Heart right ventricle (tissue), 16 donors: ENCODE results near the gene TANGO6. TPM values are rescaled to one million over a fixed set of nuclear protein-coding genes. Genes with fewer than 3 reads are reported as not detected.

Experiments used
- ATAC-seq, 8 donors: fragments of 200-7000 bp; cut with Tn5 transposase; one replicate each; pipeline ENCODE4 v1.9.1; 2020; ENCODE audit warnings: mild to moderate bottlenecking in 8 of 8, moderate library complexity in 8 of 8, moderate number of reproducible peaks in 1 of 8
- DNase-seq, 2 donors: peaks; one replicate each; pipeline ENCODE4 v3.0.0-alpha.2; 2020
- H3K27ac ChIP-seq, 10 donors: fragments of 200-600 bp; sonication (generic) in 2 of 10; one replicate each; pipeline versions ENCODE4 v1.5.0 to v1.8.0; 2020 to 2022; ENCODE audit warnings: mild to moderate bottlenecking in 3 of 10
- H3K27me3 ChIP-seq, 7 donors: fragments of 200-600 bp; one replicate each; pipeline ENCODE4 v1.8.0; 2021 to 2022; ENCODE audit warnings: mild to moderate bottlenecking in 2 of 7
- H3K36me3 ChIP-seq, 9 donors: fragments of 200-600 bp; sonication (generic) in 1 of 9; one replicate each; pipeline versions ENCODE4 v1.5.0 to v1.8.0; 2020 to 2022; ENCODE audit warnings: mild to moderate bottlenecking in 2 of 9
- H3K4me1 ChIP-seq, 9 donors: fragments of 200-600 bp; sonication (generic) in 1 of 9; one replicate each; pipeline versions ENCODE4 v1.5.0 to v1.8.0; 2020 to 2022; ENCODE audit warnings: mild to moderate bottlenecking in 4 of 9
- H3K4me3 ChIP-seq, 10 donors: fragments of 200-600 bp; sonication (generic) in 2 of 10; one replicate each; pipeline versions ENCODE4 v1.5.0 to v1.8.0; 2020 to 2022; ENCODE audit warnings: mild to moderate bottlenecking in 7 of 10, moderate library complexity in 2 of 10
- H3K9me3 ChIP-seq, 11 donors: fragments of 200-600 bp in 10 of 11; sonication (generic) in 2 of 11; one replicate each; pipeline versions ENCODE4 v1.5.0 to v1.8.0; 2013 to 2022; ENCODE audit warnings: mild to moderate bottlenecking in 2 of 11, control low read depth in 1 of 11, moderate library complexity in 1 of 11
- WGBS, 2 donors: extraction: QIAGEN DNeasy Blood & Tissue Kit; methylation state at CpG; one replicate each; pipeline ENCODE4 v1.1.7; 2013; ENCODE audit warnings: inconsistent platforms in 1 of 2; 5-methylcytosine and 5-hydroxymethylcytosine counted together
- intact Hi-C, 10 donors: fragments of 100-400 bp; cut with DNase I; formaldehyde crosslinking; loops; one replicate each; pipeline versions ENCODE4 v1.11.1 to v1.14.2; 2022
- polyA plus RNA-seq, 2 donors: library from polyadenylated mRNA; stranded (reverse); fragments of 200-250 nt; gene quantifications; one replicate each; pipeline ENCODE4 v1.2.3, GENCODE V29; 2013
- total RNA-seq, 10 donors: library from RNA; stranded (reverse); fragmentation: NEBNext Ultra II Directional in 3 of 10; extraction: Animal tissue kit (Norgen Biotek cat#: 25700) in 3 of 10; gene quantifications; one replicate each; pipeline versions ENCODE4 v1.2.1 to v1.2.4, GENCODE V29; 2021 to 2023
- TF ChIP-seq, protein P1 (sequence below), 9 donors: fragments of 200-600 bp; sonication (generic) in 2 of 9; IDR thresholded peaks; one replicate each; pipeline versions ENCODE4 v1.5.0 to v1.8.0; 2021 to 2022; ENCODE audit warnings: antibody characterized with exemption in 9 of 9, mild to moderate bottlenecking in 5 of 9, moderate library complexity in 1 of 9
- donor health status: Arrhythmogenic right ventricular cardiomyopathy.
- donor health status: ischemic (EF 13 %, LVEDD 7.1; RV severe dilation, severe dysfunction).
- donor health status: healthy with polysubstance abuse.
- donor health status: DM: no; HTN: yes; CAD: no.
- donor health status: DM: no; HTN: no; CAD: no.
- donor health status: ischemic (EF 25% LVEDD 6.9; RV normal size, moderate dysfunction).
- donor health status: ischemic (EF 25% LVEDD 5.7; RV mildly dilated, moderate dysfunction).
- donor health status: healthy.
- donor health status: DM: yes; HTN: yes; CAD: no.
- donor health status: Ischemic cardiomyopathy.
- donor health status: ischemic (EF 35%, LVEDD 5.7; RV mildly dilated, moderate dysfunction).
- donor health status: nonischemic (EF 11% LVEDD 7.7; RV severe dilation, severe dysfunction).
- donor health status: DM: yes; HTN: yes; CAD: no.
- donor health status: PGD.
- donor health status: ischemic (EF 29% LVEDD 5.4; RV normal size, mild dysfunction).
- donor health status: nonischemic (EF 23%, LVEDD 6.1; RV moderate dilation, normal function).

TANGO6 gene
- total and polyA plus RNA-seq, 12 donors = 1.8 to 12.9 (median 8.0) TPM

GRCh38 chr16:68997564-68997963 is 154.2 kb downstream of the TANGO6 start:
- H3K4me3 ChIP-seq = no peak overlapping the region
- no peak overlapping the region for H3K27ac ChIP-seq
- H3K4me1 ChIP-seq = peaks cover 0 to 12% (median 0%) of the 10 kb centered on the region in 9 donors
- ATAC-seq (no peak), DNase-seq (no peak)
- peaks cover 0 to 6% (median 0%) of the 10 kb centered on the region in 11 donors for H3K9me3 ChIP-seq
- TF ChIP-seq, protein P1, sequence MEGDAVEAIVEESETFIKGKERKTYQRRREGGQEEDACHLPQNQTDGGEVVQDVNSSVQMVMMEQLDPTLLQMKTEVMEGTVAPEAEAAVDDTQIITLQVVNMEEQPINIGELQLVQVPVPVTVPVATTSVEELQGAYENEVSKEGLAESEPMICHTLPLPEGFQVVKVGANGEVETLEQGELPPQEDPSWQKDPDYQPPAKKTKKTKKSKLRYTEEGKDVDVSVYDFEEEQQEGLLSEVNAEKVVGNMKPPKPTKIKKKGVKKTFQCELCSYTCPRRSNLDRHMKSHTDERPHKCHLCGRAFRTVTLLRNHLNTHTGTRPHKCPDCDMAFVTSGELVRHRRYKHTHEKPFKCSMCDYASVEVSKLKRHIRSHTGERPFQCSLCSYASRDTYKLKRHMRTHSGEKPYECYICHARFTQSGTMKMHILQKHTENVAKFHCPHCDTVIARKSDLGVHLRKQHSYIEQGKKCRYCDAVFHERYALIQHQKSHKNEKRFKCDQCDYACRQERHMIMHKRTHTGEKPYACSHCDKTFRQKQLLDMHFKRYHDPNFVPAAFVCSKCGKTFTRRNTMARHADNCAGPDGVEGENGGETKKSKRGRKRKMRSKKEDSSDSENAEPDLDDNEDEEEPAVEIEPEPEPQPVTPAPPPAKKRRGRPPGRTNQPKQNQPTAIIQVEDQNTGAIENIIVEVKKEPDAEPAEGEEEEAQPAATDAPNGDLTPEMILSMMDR (IDR thresholded peaks at IDR 0.05) = no peak
- H3K36me3 ChIP-seq = peaks cover 0 to 1% (median 0%) of the 10 kb centered on the region in 9 donors
- H3K27me3 ChIP-seq = no peaks in the 10 kb centered on the region
- 89 to 95% methylated on average over 1 of the region's 1 CpG for WGBS, 2 donors
- intact Hi-C loops = loop anchor here in 2 of 10 donors (10.0 kb wide), 2 partner anchors 107 to 117 kb away; partner anchors contain the start of gene HAS3 (in 1 of the 2)

GRCh38 chr16:68999114-68999513 is 155.8 kb downstream of the TANGO6 start:
- Histone ChIP-seq H3K4me3 (no peak overlapping the region), H3K4me1 (peaks cover 0 to 3% (median 0%) of the 10 kb centered on the region in 9 donors), H3K27ac (no peak overlapping the region), H3K36me3 (peaks cover 0 to 8% (median 0%) of the 10 kb centered on the region in 9 donors), H3K9me3 (peaks cover 0 to 21% (median 2%) of the 10 kb centered on the region in 11 donors), H3K27me3 (no peaks in the 10 kb centered on the region)
- 98 to 100% methylated on average over 1 of the region's 1 CpG for WGBS, 2 donors
- DNase-seq (no peak), ATAC-seq (no peak)
- TF ChIP-seq, protein P1 (IDR thresholded peaks at IDR 0.05) = no peak
- intact Hi-C loops = loop anchor here in 2 of 10 donors (10.0 kb wide), 2 partner anchors 106 to 116 kb away; partner anchors contain the start of gene HAS3 (in 1 of the 2)

DNA sequence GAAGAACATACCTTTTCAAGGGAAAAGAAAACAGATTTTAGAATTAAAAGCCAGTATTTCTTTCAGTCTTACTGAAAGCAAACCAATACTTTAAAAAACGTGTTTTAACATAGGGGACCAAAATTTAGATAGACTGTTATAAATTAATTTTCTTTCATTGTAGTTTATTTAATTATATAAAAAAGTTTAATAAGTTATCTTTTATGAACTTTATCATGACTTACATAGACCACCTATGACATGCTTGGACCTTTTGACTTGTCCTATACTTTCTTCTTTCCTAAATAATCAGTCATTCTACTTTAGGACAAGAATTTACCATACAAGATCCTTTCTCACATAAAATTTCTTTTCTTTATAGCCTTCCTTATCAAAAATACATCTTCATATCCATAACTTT is 160.2 kb downstream of the TANGO6 start:
- Histone ChIP-seq H3K27ac (no peak overlapping the region), H3K36me3 (peaks cover 0 to 8% (median 0%) of the 10 kb centered on the region in 9 donors), H3K9me3 (peaks cover 0 to 25% (median 2%) of the 10 kb centered on the region in 11 donors), H3K4me1 (no peaks in the 10 kb centered on the region), H3K27me3 (no peaks in the 10 kb centered on the region), H3K4me3 (no peak overlapping the region)
- intact Hi-C loops = no loop called here
- WGBS, 2 donors = 71 to 88% methylated on average over 1 of the region's 1 CpG
- DNase-seq (no peak), ATAC-seq (no peak)
- TF ChIP-seq, protein P1 (IDR thresholded peaks at IDR 0.05) = no peak

- H3K9me3 ChIP-seq = peaks cover 0 to 25% (median 2%) of the 10 kb centered on the region in 11 donors
- TF ChIP-seq, protein P1 (IDR thresholded peaks at IDR 0.05) = no peak
- DNase-seq (no peak), ATAC-seq (no peak)
- H3K27me3 ChIP-seq = no peaks in the 10 kb centered on the region
- WGBS, 2 donors = 92 to 93% methylated on average over 5 of the region's 5 CpGs
- intact Hi-C loops = no loop called here
- H3K36me3 ChIP-seq = peaks cover 0 to 8% (median 0%) of the 10 kb centered on the region in 9 donors
- H3K4me1 ChIP-seq = no peaks in the 10 kb centered on the region
- no peak overlapping the region for H3K27ac ChIP-seq
- no peak overlapping the region for H3K4me3 ChIP-seq
These were observed 162.5 kb downstream of the TANGO6 start for GRCh38 chr16:69005641-69006355.
